ENCODE results near the gene MBD3. TPM values are rescaled to one million over a fixed set of nuclear protein-coding genes. Genes with fewer than 3 reads are reported as not detected.

Gene MBD3
- total RNA-seq, 1 experiment from 2014 or later: 65.6 TPM

DNA sequence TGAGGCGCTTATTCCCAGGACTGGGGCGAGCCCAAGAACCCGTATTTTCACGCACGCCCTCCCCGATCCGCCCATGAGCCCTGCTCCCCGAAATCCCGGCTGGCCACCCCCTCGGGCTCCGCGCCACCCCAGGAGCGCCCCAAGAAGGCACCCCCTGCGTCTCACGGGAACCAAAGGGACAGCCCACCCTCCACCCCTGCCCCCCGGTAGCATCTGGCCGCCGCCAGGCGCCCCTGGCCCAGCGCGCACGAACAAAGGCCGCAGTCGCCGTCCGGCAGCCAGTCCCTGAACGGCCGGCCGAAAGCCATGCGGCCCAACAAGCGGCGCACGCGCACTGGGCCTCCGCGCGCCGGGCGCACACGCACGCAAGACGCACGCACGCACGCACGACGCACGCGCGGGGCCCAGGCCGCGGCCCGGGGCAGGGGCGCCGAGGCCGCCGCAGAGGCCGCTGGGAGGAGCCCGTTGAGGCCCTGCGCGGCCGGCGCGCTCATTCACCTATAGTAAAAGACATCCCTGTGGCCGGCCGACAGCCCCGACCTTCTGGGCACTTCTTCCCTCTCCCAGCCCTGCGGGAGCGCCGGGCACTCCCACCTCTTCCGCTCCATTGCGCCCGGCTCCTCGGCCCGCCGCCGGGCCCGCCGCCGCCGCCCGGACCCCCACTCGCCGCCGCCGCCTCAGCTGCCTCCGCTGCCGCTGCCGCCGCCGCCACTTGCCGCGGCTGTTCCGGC lies 476 bp downstream of the MBD3 start:
- DNase-seq: peak; percentile 85

DNA sequence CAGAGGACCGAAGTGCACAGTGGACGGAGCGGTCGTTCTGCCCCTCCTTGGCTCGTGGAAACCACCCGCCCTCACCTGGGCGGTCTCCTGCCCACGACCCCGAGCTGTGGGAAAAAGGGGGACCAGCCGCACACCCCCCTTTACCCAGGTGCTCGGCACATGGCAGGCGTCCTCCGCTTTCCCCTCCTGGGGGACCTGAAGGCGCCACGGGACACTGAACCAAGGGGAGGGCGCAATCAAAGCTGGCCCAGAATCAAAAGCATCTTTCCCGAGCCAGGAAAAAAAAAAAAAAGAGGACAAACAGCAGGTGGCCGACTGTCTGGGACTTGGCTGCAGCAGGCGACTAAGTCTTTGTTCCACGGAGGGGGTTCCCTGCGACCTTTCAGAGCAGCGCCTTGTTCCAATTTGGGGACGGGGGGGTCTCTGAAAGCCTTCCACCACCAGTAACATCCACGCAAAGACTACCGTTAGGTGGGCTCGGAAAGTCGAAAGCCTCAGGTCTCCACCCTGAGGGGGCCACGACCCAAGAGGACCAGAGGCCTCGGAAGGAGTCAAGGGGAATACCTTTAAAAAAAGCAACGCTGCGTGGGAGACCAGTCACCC lies 1.1 kb downstream of the MBD3 start:
- CTCF ChIA-PET: interaction anchor here (0.7 kb wide), 1 partner anchor 46 kb away, joined by 3 read pairs; no protein-coding TSS in a partner anchor
- no peaks in the 10 kb centered on the region for H3K9me3 Mint-ChIP-seq (ENCODE audit: low read depth, unreplicated experiment)
- peaks cover 42% of the 10 kb centered on the region for H3K36me3 Mint-ChIP-seq (ENCODE audit: insufficient read depth, unreplicated experiment)
- H3K4me3 Mint-ChIP-seq (ENCODE audit: low read depth, unreplicated experiment): peak overlapping the region; percentile 86
- peaks cover 8% of the 10 kb centered on the region for H3K4me1 Mint-ChIP-seq (ENCODE audit: low read depth, unreplicated experiment)
- intact Hi-C loops (cut with micrococcal nuclease; ENCODE audit: unreplicated experiment): no loop called here
- BruUV-seq (replicated peaks): TSS peak; percentile 58
- peak; percentile 4 for DNase-seq
- peak overlapping the region; percentile 58 for H3K27ac Mint-ChIP-seq (ENCODE audit: unreplicated experiment)
- TF ChIP-seq CTCF (IDR thresholded peaks at IDR 0.05; ENCODE audit: unreplicated experiment): no peak
- H3K27me3 Mint-ChIP-seq (ENCODE audit: unreplicated experiment): no peaks in the 10 kb centered on the region

More for the DNA sequence above, 476 bp downstream of the MBD3 start:
- Mint-ChIP-seq H3K27ac (ENCODE audit: unreplicated experiment) (peak overlapping the region; percentile 58), H3K4me1 (ENCODE audit: low read depth, unreplicated experiment) (peaks cover 8% of the 10 kb centered on the region), H3K27me3 (ENCODE audit: unreplicated experiment) (no peaks in the 10 kb centered on the region), H3K36me3 (ENCODE audit: insufficient read depth, unreplicated experiment) (peaks cover 47% of the 10 kb centered on the region), H3K9me3 (ENCODE audit: low read depth, unreplicated experiment) (no peaks in the 10 kb centered on the region), H3K4me3 (ENCODE audit: low read depth, unreplicated experiment) (peak overlapping the region; percentile 86)
- CTCF ChIA-PET: interaction anchor here (1.4 kb wide), 1 partner anchor 234 kb away, joined by 4 read pairs; no protein-coding TSS in a partner anchor
- TF ChIP-seq CTCF (IDR thresholded peaks at IDR 0.05; ENCODE audit: unreplicated experiment): no peak
- BruUV-seq (replicated peaks): no TSS peak
- intact Hi-C loops (cut with micrococcal nuclease; ENCODE audit: unreplicated experiment): no loop called here

- BruUV-seq (replicated peaks): no TSS peak
- DNase-seq: peak; percentile 43
- Mint-ChIP-seq H3K4me1 (ENCODE audit: low read depth, unreplicated experiment) (peaks cover 8% of the 10 kb centered on the region), H3K27ac (ENCODE audit: unreplicated experiment) (peak overlapping the region; percentile 58), H3K27me3 (ENCODE audit: unreplicated experiment) (no peaks in the 10 kb centered on the region), H3K4me3 (ENCODE audit: low read depth, unreplicated experiment) (peak overlapping the region; percentile 86), H3K36me3 (ENCODE audit: insufficient read depth, unreplicated experiment) (peaks cover 43% of the 10 kb centered on the region), H3K9me3 (ENCODE audit: low read depth, unreplicated experiment) (no peaks in the 10 kb centered on the region)
- TF ChIP-seq CTCF (IDR thresholded peaks at IDR 0.05; ENCODE audit: unreplicated experiment): no peak
- intact Hi-C loops (cut with micrococcal nuclease; ENCODE audit: unreplicated experiment): no loop called here
- CTCF ChIA-PET: interaction anchor here (0.7 kb wide), 1 partner anchor 45 kb away, joined by 3 read pairs; no protein-coding TSS in a partner anchor
These were observed 1.8 kb downstream of the MBD3 start for GRCh38 chr19:1590641-1591397.

DNA sequence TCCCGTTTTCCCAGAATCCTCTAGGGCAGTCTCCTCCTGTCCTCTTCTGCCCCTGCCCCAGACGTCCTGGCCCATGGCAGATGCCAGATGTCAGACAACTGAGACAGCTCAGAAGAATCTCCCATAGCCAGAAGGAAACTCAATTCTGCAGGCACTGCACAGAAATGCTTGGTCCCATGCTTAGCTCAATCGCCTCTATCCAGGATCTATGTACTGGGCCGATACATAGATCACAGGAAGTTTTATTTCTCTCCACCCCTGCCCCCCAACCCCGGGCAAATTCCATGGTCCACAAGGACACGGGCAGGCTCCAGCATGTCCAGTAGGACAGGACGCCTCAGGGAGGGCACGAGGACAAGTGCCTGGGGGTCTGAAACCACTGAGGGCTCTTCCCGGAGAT lies 4.8 kb downstream of the MBD3 start:
- peaks cover 43% of the 10 kb centered on the region for H3K36me3 Mint-ChIP-seq (ENCODE audit: insufficient read depth, unreplicated experiment)
- H3K4me1 Mint-ChIP-seq (ENCODE audit: low read depth, unreplicated experiment): peaks cover 8% of the 10 kb centered on the region
- H3K27me3 Mint-ChIP-seq (ENCODE audit: unreplicated experiment): no peaks in the 10 kb centered on the region
- H3K4me3 Mint-ChIP-seq (ENCODE audit: low read depth, unreplicated experiment): no peak overlapping the region
- intact Hi-C loops (cut with micrococcal nuclease; ENCODE audit: unreplicated experiment): no loop called here
- CTCF ChIA-PET: interaction anchor here (0.7 to 0.9 kb wide), 2 partner anchors 42 to 159 kb away, joined by 3 to 6 read pairs; no protein-coding TSS in a partner anchor
- TF ChIP-seq CTCF (IDR thresholded peaks at IDR 0.05; ENCODE audit: unreplicated experiment): no peak
- no peaks in the 10 kb centered on the region for H3K9me3 Mint-ChIP-seq (ENCODE audit: low read depth, unreplicated experiment)
- BruUV-seq (replicated peaks): no TSS peak
- no peak overlapping the region for H3K27ac Mint-ChIP-seq (ENCODE audit: unreplicated experiment)
- no peak for DNase-seq
